Measurements from ENCODE around the gene TMEM143.

Gene TMEM143

GRCh38 chr19:48341515-48342413 is 22.0 kb downstream of the TMEM143 start:
- POLR2A ChIA-PET = interaction anchor here (1.2 kb wide), 1 partner anchor 21 kb away, joined by 4 read pairs; no protein-coding TSS in a partner anchor
- CTCF ChIA-PET = interaction anchor here (1.2 to 3.5 kb wide), 9 partner anchors 8 to 49 kb away, joined by 3 to 12 read pairs (median 5); no protein-coding TSS in a partner anchor
- TF ChIP-seq CTCF (IDR thresholded peaks at IDR 0.05; ENCODE audit: insufficient read depth, low read length, missing control alignments) = no peak
- DNase-seq (ENCODE audit: low read depth, low spot score) = no peak
- no peak overlapping the region for H3K4me3 ChIP-seq (ENCODE audit: low read depth, low read length)

GRCh38 chr19:48340995-48341394 is 22.7 kb downstream of the TMEM143 start:
- ChIA-PET CTCF (interaction anchor here (0.9 to 1.9 kb wide), 9 partner anchors 10 to 74 kb away, joined by 3 to 9 read pairs (median 5); no protein-coding TSS in a partner anchor), POLR2A (interaction anchor here (1.2 kb wide), 1 partner anchor 22 kb away, joined by 4 read pairs; no protein-coding TSS in a partner anchor)
- H3K4me3 ChIP-seq (ENCODE audit: low read depth, low read length) = no peak overlapping the region
- no peak for TF ChIP-seq CTCF (IDR thresholded peaks at IDR 0.05; ENCODE audit: insufficient read depth, low read length, missing control alignments)
- DNase-seq (ENCODE audit: low read depth, low spot score) = no peak

- H3K4me3 ChIP-seq (ENCODE audit: low read depth, low read length) = no peak overlapping the region
- POLR2A ChIA-PET = no interaction called here
- TF ChIP-seq CTCF (IDR thresholded peaks at IDR 0.05; ENCODE audit: insufficient read depth, low read length, missing control alignments) = no peak
- no peak for DNase-seq (ENCODE audit: low read depth, low spot score)
- CTCF ChIA-PET = interaction anchor here (1.0 to 12.0 kb wide), 4 partner anchors 12 to 52 kb away, joined by 3 to 213 read pairs (median 4); partner anchors contain the start of genes EMP3 and KDELR1
These were observed 24.8 kb downstream of the TMEM143 start for GRCh38 chr19:48338802-48339503.

GRCh38 chr19:48338253-48338755 is 25.4 kb downstream of the TMEM143 start:
- CTCF ChIA-PET = interaction anchor here (1.0 to 12.0 kb wide), 5 partner anchors 9 to 53 kb away, joined by 3 to 213 read pairs (median 6); partner anchors contain the start of genes EMP3 and KDELR1
- no peak for DNase-seq (ENCODE audit: low read depth, low spot score)
- TF ChIP-seq CTCF (IDR thresholded peaks at IDR 0.05; ENCODE audit: insufficient read depth, low read length, missing control alignments) = no peak

GRCh38 chr19:48333467-48334384 is 30.0 kb downstream of the TMEM143 start:
- H3K4me3 ChIP-seq (ENCODE audit: low read depth, low read length) = peak overlapping the region; percentile 58
- CTCF ChIA-PET = interaction anchor here (0.6 to 12.0 kb wide), 24 partner anchors 10 to 300 kb away, joined by 3 to 213 read pairs (median 8); partner anchors contain the start of genes EMP3, GRWD1, KDELR1 and ZNF114
- TF ChIP-seq CTCF (IDR thresholded peaks at IDR 0.05; ENCODE audit: insufficient read depth, low read length, missing control alignments) = peak; percentile 96
- POLR2A ChIA-PET = interaction anchor here (0.6 to 2.4 kb wide), 7 partner anchors 8 to 285 kb away, joined by 3 to 15 read pairs (median 8); partner anchors contain the start of genes EMP3, RPL18 and SPHK2
- no peak for DNase-seq (ENCODE audit: low read depth, low spot score)

More at GRCh38 chr19:48338253-48338755, 25.4 kb downstream of the TMEM143 start:
- no peak overlapping the region for H3K4me3 ChIP-seq (ENCODE audit: low read depth, low read length)
- POLR2A ChIA-PET = no interaction called here
